ENCODE measurements around the gene RBAK. TPM values are rescaled to one million over a fixed set of nuclear protein-coding genes. Genes with fewer than 3 reads are reported as not detected.

Gene RBAK
- total RNA-seq, 1 experiment from 2014 or later, result 18.5 TPM

GRCh38 chr7:5035276-5035675 lies 10.4 kb upstream of the RBAK start:
- Histone ChIP-seq H2BK15ac (ENCODE audit: low read depth, low read length) (no peak overlapping the region), H3K9me3 (ENCODE audit: control insufficient read depth, low read depth, low read length) (no peaks in the 10 kb centered on the region), H2AFZ (ENCODE audit: low read length) (no peak overlapping the region), H3K79me1 (ENCODE audit: insufficient read depth, low read depth, low read length, poor library complexity, severe bottlenecking) (no peaks in the 10 kb centered on the region), H3K27ac (ENCODE audit: insufficient read length, low read depth, low read length) (no peak overlapping the region), H3K79me2 (ENCODE audit: insufficient read depth, low read length) (no peaks in the 10 kb centered on the region), H4K8ac (replicated peaks; ENCODE audit: insufficient read length, low read depth, low read length) (no peak overlapping the region), H3K18ac (ENCODE audit: insufficient read length, low read depth, low read length) (no peak overlapping the region), H2BK12ac (ENCODE audit: insufficient read length, low read depth, low read length) (no peak overlapping the region), H3K56ac (ENCODE audit: insufficient read length, low read depth, low read length) (no peak overlapping the region), H3K23me2 (ENCODE audit: insufficient read length, low read depth, low read length, poor library complexity, severe bottlenecking) (no peaks in the 10 kb centered on the region), H2BK120ac (ENCODE audit: low read depth, low read length, poor library complexity, severe bottlenecking) (no peak overlapping the region), H3K4ac (ENCODE audit: low read depth, low read length) (no peak overlapping the region), H3K23ac (ENCODE audit: insufficient read length, low read depth, low read length) (no peak overlapping the region), H2BK20ac (ENCODE audit: low read depth, low read length, poor library complexity, severe bottlenecking) (no peak overlapping the region), H3K4me1 (ENCODE audit: insufficient read depth, low read length) (no peaks in the 10 kb centered on the region), H3K14ac (ENCODE audit: insufficient read depth, low read length) (no peak overlapping the region), H3K27me3 (ENCODE audit: insufficient read depth, low read length) (no peaks in the 10 kb centered on the region), H3K9ac (ENCODE audit: extremely low read depth, insufficient read length, low read length) (no peak overlapping the region), H3K4me2 (ENCODE audit: insufficient read depth, insufficient read length, low read length) (no peak overlapping the region), H4K5ac (ENCODE audit: insufficient read length, low read depth, low read length) (no peak overlapping the region), H2BK5ac (ENCODE audit: insufficient read length, low read length) (no peak overlapping the region), H4K91ac (ENCODE audit: insufficient read length, low read depth, low read length) (no peak overlapping the region), H3T11ph (ENCODE audit: low read length) (no peak overlapping the region), H2AK5ac (ENCODE audit: insufficient read length, low read length) (no peak overlapping the region), H4K20me1 (ENCODE audit: control insufficient read depth, insufficient read depth, insufficient read length) (no peaks in the 10 kb centered on the region)
- no peak for DNase-seq
- H3K36me3 Mint-ChIP-seq (ENCODE audit: insufficient read depth in 1 of 3, low read depth in 3 of 3), result no peaks in the 10 kb centered on the region; a peak in 1 of 7 replicates
- TF ChIP-seq CTCF (conservative IDR thresholded peaks at IDR 0.05), result no peak
- no peak overlapping the region for H3K27ac Mint-ChIP-seq
- no CpG with 5 or more reads among the region's 9 CpGs for WGBS (ENCODE audit: extremely low coverage, insufficient read length, low lambda C conversion rate)
- H3K4me3 Mint-ChIP-seq, result no peak overlapping the region
- H3K27me3 Mint-ChIP-seq (ENCODE audit: low read depth), result peaks cover 34% of the 10 kb centered on the region
- no peaks in the 10 kb centered on the region for H3K9me3 Mint-ChIP-seq
- H3K4me1 Mint-ChIP-seq, result no peaks in the 10 kb centered on the region

Measured in H9 (cell line).